CD4-positive, alpha-beta T cell treated with Interleukin-1 beta for 1 hour (primary cell): ENCODE measurements around the gene RBM33.
A peak's percentile ranks its signal among the peaks of the same experiment; 100 is the strongest.
"Not testable (repeated sequence)": the region's sequence is repeated elsewhere in the genome, so short reads cannot be mapped to it uniquely, and the experiment has no call there.

ENCODE experiments used
- DNase-seq, 2 donors: peaks; one replicate each; pipeline ENCODE4 v3.0.0-alpha.2; 2020 to 2022

The RBM33 gene

GRCh38 chr7:155665957-155666287 is 21.5 kb downstream of the RBM33 start:
- DNase-seq, result no peak

GRCh38 chr7:155667241-155667829 is 22.9 kb downstream of the RBM33 start:
- no peak for DNase-seq

- no peak for DNase-seq
Observed at GRCh38 chr7:155669717-155670505, 25.4 kb downstream of the RBM33 start.

- no peak for DNase-seq
Observed at GRCh38 chr7:155670521-155670920, 26.1 kb downstream of the RBM33 start.

- no peak for DNase-seq
Observed at GRCh38 chr7:155674556-155674955, 30.1 kb downstream of the RBM33 start.

GRCh38 chr7:155676052-155676451 is 31.6 kb downstream of the RBM33 start:
- no peak for DNase-seq

- DNase-seq, result no peak
Observed at GRCh38 chr7:155677688-155678087, 33.2 kb downstream of the RBM33 start.

- DNase-seq, result no peak
Observed at GRCh38 chr7:155680124-155680523, 35.7 kb downstream of the RBM33 start.

GRCh38 chr7:155680864-155681263 is 36.4 kb downstream of the RBM33 start:
- no peak for DNase-seq

GRCh38 chr7:155681663-155682062 is 37.2 kb downstream of the RBM33 start:
- DNase-seq, result no peak

GRCh38 chr7:155682484-155682883 is 38.0 kb downstream of the RBM33 start:
- DNase-seq, result no peak

- DNase-seq, result no peak
Observed at GRCh38 chr7:155683098-155683497, 38.6 kb downstream of the RBM33 start.

- no peak for DNase-seq
Observed at GRCh38 chr7:155683714-155684113, 39.3 kb downstream of the RBM33 start.

- DNase-seq, result no peak
Observed at GRCh38 chr7:155684543-155684942, 40.1 kb downstream of the RBM33 start.

GRCh38 chr7:155685070-155685790 is 40.8 kb downstream of the RBM33 start:
- peak in 1 of 2 donors; percentile 16 for DNase-seq

- DNase-seq, result no peak
Observed at GRCh38 chr7:155685791-155686160, 41.3 kb downstream of the RBM33 start.

- not testable (repeated sequence) for DNase-seq
Observed at GRCh38 chr7:155686620-155687324, 42.3 kb downstream of the RBM33 start.

GRCh38 chr7:155688237-155688636 is 43.8 kb downstream of the RBM33 start:
- DNase-seq, result not testable (repeated sequence)

- not testable (repeated sequence) for DNase-seq
Observed at GRCh38 chr7:155690655-155691054, 46.2 kb downstream of the RBM33 start.

GRCh38 chr7:155692317-155692716 is 47.9 kb downstream of the RBM33 start:
- no peak for DNase-seq

GRCh38 chr7:155693826-155694225 is 49.4 kb downstream of the RBM33 start:
- DNase-seq, result no peak

- no peak for DNase-seq
Observed at GRCh38 chr7:155694851-155695250, 50.4 kb downstream of the RBM33 start.

- no peak for DNase-seq
Observed at GRCh38 chr7:155696747-155697146, 52.3 kb downstream of the RBM33 start.
